SU-DHL-6 (cell line): Measurements from ENCODE around the gene IFT52.

Source experiments
- EZH2phosphoT487 ChIP-seq: fragments of 200-600 bp; sonication (generic), shearing (Covaris generic); conservative IDR thresholded peaks from 2 replicates; pipeline ENCODE4 v1.6.1; 2018; ENCODE audit warnings: mild to moderate bottlenecking, antibody characterized with exemption, low read length, moderate library complexity, mixed read lengths
- TF ChIP-seq, protein P1 (sequence below): fragments of 200-600 bp; sonication (generic); IDR thresholded peaks from one replicate; pipeline ENCODE4 v1.5.1; 2017; ENCODE audit warnings: antibody characterized with exemption, mild to moderate bottlenecking, low read length, moderate library complexity; ENCODE audit not compliant: insufficient read depth, poor library complexity, severe bottlenecking

DNA sequence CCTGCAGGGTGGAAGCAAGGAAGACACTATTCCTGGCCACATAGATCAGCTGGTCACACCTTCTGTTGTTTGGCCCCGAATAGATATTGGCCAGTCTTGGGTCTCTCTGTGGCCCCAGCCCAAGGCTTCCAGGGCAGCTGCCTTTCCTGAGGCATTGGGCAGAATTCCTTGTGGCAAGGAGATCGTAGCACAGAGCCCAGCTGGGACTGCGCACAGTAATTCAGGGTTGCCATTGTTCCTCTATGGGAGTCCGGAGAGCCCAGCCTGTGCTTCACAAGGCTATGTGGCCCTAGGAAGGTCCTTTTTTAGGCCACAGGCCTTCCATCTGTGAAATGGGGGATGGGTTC is 25.0 kb upstream of the IFT52 start:
- TF ChIP-seq, protein P1, sequence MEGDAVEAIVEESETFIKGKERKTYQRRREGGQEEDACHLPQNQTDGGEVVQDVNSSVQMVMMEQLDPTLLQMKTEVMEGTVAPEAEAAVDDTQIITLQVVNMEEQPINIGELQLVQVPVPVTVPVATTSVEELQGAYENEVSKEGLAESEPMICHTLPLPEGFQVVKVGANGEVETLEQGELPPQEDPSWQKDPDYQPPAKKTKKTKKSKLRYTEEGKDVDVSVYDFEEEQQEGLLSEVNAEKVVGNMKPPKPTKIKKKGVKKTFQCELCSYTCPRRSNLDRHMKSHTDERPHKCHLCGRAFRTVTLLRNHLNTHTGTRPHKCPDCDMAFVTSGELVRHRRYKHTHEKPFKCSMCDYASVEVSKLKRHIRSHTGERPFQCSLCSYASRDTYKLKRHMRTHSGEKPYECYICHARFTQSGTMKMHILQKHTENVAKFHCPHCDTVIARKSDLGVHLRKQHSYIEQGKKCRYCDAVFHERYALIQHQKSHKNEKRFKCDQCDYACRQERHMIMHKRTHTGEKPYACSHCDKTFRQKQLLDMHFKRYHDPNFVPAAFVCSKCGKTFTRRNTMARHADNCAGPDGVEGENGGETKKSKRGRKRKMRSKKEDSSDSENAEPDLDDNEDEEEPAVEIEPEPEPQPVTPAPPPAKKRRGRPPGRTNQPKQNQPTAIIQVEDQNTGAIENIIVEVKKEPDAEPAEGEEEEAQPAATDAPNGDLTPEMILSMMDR, result no peak
- TF ChIP-seq EZH2phosphoT487, result no peak
